MM.1S (cell line): Measurements from ENCODE around the gene AGAP1.

ENCODE experiments used
- EZH2 ChIP-seq: fragments of 300-600 bp; sonication (generic); optimal IDR thresholded peaks from 2 replicates; pipeline ENCODE3; 2017; ENCODE audit warnings: low read depth, mild to moderate bottlenecking, antibody characterized with exemption, low read length, mixed read lengths
- EZH2phosphoT487 ChIP-seq: fragments of 300-600 bp; sonication (generic); IDR thresholded peaks from 2 replicates; pipeline ENCODE4 v1.6.1; 2018; ENCODE audit warnings: antibody characterized with exemption, low read length
- TF ChIP-seq, protein P1 (sequence below): fragments of 300-600 bp; sonication (generic); IDR thresholded peaks from 2 replicates; pipeline ENCODE4 v1.5.1; 2016; ENCODE audit warnings: antibody characterized with exemption, low read length, mixed read lengths

- TF ChIP-seq, protein P1, sequence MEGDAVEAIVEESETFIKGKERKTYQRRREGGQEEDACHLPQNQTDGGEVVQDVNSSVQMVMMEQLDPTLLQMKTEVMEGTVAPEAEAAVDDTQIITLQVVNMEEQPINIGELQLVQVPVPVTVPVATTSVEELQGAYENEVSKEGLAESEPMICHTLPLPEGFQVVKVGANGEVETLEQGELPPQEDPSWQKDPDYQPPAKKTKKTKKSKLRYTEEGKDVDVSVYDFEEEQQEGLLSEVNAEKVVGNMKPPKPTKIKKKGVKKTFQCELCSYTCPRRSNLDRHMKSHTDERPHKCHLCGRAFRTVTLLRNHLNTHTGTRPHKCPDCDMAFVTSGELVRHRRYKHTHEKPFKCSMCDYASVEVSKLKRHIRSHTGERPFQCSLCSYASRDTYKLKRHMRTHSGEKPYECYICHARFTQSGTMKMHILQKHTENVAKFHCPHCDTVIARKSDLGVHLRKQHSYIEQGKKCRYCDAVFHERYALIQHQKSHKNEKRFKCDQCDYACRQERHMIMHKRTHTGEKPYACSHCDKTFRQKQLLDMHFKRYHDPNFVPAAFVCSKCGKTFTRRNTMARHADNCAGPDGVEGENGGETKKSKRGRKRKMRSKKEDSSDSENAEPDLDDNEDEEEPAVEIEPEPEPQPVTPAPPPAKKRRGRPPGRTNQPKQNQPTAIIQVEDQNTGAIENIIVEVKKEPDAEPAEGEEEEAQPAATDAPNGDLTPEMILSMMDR, result no peak
- TF ChIP-seq EZH2 (no peak), EZH2phosphoT487 (no peak)
Observed at GRCh38 chr2:236080412-236080811, 586.6 kb downstream of the AGAP1 start.
